ENCODE data around the gene PTPN21.

The PTPN21 gene

GRCh38 chr14:88503754-88504406 lies 50.9 kb downstream of the PTPN21 start:
- no peak for DNase-seq

DNA sequence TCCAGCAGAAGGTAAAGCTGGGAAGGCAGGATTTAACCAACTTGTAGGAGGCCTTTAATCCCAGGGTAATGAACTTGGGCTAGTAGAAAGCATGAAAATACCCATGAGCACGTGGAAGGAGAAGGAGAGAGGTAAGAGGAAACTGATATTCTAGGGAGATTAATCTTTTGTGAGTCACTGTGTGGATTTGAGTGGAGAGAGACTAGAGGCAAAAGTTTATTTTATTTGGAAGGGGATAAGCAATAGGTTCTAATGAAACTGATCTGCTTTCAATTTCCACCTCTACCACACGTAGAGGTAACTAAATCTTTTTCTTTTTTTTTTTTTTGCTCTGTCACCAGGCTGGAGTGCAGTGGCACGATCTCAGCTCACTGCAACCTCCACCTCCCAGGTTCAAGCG lies 52.1 kb downstream of the PTPN21 start:
- DNase-seq = no peak

- DNase-seq = no peak
Measured at GRCh38 chr14:88500611-88501010, 54.2 kb downstream of the PTPN21 start.

DNA sequence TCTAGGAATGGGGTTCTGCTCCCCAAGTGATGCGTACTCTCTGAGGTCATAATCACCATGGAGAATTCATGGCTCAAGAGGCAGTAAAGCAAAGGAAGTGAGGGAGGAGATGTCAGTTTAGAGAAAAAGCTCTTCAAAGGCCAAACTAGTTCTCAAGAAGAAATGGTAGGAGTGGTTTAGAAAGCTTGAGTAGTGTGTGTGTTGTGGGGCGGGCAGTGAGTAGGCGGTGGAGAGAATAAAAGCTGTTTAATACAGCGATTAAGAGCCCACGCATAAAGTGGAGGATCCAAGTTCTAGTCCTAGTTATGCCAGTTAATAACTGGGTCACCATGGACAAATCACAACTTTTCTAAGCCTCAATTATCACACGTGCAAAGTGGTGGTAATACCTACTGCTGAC lies 55.6 kb downstream of the PTPN21 start:
- DNase-seq = no peak

DNA sequence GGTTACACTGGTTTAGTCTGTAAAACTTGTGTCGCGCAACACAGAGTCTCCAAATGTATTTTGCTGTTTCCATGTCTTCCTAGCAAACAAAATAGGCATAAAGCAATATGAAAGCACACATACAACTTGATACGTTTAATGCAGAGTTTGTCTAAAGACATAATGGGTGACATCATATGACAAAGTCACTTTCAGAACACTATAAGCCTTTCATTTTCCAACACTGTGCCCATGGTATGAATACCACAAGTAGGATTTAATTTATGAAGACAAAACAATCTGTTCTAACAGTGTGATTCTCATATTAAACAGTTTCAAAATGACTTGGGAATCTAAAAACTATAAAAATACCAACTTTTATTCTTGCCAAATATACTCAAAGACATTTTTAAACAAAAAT lies 58.4 kb downstream of the PTPN21 start:
- DNase-seq = no peak

DNA sequence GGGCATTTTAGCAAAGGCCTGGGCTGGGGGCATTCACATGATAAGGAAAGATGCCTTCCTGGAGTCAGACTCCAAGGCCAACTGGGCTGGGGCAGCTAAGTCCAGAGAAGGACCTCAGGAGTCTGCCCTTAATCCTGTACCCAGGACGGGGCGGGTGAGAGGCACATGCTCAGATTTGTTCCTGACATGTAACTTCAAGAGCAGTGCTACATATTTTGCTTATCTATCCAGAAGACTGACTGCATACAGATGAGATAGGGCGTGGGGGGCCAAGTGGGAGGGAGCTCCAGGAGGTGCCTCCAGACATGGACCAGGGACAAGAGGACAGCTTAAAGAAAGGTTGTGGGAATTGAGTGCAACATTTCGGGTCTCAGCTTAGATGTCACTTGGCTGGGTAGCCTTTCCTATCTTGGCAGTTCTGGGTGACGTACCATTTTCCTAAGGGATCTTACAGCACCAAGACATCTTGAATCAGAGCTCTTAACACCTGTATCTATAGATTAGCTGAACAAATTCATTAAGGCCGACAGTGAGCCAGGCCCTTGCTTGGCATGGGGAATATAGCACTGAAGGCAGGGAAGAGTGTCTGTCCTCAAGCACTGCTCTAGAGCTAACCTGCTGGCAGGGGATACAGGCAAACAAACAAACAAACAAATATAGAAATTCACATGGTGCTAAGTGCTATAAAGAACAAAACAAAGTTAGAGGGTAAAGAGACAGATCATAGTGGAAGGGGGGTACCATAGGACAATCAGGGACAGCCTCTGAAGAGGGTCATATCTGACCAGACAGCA lies 61.2 kb downstream of the PTPN21 start:
- no peak for DNase-seq

DNA sequence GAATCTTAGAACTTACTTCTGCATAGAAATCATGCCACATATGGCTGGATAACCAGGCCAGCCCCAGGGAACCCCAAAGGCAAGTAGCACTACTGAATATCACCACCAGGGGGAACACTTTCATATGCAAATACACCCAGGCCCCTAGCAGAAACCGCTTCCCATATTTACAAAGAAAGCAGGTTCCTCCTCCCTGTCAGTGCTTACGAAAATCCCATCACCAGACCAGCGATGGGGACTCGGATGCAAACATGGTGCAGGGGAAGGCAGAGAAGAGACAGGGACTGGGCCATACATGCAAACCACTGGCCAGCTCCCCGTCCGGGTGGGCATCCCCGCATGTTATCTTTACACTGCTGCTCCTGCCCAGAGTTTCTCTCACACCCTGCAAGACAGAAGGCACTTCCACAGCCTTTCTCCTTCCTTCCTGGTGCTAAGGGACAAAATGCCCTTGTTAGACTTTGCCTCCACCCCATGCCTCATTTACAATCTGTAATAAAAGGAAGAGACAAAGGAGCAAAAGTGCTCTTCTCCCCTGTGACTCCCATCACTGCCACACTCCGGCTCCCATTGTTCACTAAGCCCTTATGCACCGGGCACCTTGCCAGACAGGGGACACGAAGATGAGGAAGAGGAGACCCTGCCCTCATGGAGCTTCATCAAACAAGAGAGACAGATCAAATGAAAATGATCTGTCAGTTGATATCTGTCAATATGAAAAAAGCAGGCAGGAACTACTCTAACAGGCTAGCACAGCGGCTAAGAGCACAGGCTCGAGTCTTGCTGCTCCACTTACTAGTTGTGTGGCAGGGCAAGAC lies 62.3 kb downstream of the PTPN21 start:
- peak; percentile 69 for DNase-seq

- no peak for DNase-seq
Measured at GRCh38 chr14:88490168-88490567, 64.6 kb downstream of the PTPN21 start.

GRCh38 chr14:88488897-88489296 lies 65.9 kb downstream of the PTPN21 start:
- DNase-seq = no peak

DNA sequence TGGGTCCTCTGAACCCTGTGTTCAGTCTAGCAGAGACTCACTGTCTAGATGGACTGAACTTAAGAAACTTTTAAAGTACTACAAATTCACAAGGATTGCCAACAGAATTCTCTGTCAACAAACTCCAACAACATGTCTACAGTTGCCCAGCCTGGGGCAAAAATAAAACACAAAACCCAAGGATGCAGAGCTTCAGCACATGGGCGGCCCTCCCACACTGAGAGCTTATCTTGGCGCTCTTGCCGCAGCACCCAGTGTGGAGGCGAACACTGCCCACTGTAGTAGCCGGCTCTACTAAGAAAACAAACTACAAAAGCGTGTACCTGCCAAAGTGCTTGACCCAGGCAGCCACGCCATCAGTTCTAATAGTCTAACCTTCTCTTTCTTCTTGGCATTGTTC lies 66.7 kb downstream of the PTPN21 start:
- no peak for DNase-seq

DNA sequence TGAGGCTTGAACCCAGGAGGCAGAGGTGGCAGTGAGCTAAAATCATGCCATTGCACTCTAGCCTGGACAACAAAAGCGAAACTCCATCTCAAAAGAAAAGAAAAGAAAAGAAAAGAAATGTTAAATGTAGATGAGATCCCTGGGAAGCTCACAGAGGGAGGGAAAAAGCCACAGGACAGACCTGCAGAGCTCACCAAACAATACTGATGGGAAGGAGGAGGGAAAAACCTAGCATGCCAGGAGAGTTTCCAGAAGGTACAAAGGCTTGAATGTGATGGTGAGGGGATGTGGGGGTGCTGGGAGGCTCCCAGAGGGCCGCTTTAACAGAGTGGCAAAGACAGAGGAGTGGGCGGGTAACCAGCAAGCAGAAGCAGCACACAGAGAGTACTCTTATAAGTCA lies 72.3 kb downstream of the PTPN21 start:
- no peak for DNase-seq

GRCh38 chr14:88481794-88482193 lies 73.0 kb downstream of the PTPN21 start:
- DNase-seq = no peak

DNA sequence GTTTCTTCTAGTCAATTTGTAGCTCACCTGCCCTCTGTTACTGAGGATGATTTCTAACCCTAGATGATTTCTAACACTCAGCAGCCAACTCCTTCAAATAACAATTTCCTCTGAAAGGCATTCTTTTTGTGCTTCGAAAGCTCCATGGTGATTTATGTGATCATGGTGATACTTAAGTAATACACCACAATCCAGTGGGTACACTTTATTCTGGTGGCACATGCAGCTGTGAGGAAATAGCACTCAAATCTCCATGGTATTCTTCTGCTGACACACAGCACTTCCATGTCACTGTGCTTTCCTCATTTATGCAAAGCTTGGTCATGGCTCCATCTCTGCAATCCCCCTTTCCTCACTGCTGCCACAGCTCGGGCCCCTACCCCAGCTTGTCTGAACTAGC lies 73.7 kb downstream of the PTPN21 start:
- no peak for DNase-seq

GRCh38 chr14:88479574-88479987 lies 75.2 kb downstream of the PTPN21 start:
- no peak for DNase-seq

- no peak for DNase-seq
Measured at GRCh38 chr14:88478931-88479330, 75.9 kb downstream of the PTPN21 start.

DNA sequence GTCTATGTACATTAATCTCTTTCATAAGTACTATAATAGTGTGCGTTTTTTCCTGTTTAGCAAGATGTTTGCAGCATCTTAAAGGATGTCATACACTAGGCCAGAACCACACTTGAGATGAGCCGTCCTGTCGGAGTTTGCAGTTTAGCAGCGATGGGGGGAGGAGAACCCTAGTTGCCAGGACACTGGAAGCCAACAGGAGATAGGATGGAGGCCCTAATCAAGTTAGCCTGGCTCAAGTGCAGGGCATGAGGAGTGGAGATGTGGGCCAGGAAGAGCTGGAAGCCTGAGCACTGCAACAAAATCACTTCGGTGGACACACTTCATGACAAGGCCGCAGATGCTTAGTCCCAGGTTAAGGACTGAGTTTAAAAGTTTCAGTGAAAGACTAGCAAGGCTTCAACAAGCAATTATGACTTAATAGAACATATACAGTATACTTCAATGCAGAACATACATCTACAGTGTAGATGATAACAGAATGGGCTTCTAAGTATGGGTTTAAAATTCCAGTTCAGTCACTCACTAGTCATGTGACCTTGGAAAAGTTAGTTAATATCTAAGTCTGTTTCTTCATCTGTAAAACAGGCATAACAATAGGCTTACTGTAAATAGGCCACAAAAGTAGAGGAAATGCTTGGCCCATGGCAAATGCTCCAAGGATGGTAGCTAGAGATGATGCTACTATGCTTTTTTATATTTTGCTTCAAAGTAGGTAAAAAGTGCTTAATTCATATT lies 77.1 kb downstream of the PTPN21 start:
- no peak for DNase-seq

DNA sequence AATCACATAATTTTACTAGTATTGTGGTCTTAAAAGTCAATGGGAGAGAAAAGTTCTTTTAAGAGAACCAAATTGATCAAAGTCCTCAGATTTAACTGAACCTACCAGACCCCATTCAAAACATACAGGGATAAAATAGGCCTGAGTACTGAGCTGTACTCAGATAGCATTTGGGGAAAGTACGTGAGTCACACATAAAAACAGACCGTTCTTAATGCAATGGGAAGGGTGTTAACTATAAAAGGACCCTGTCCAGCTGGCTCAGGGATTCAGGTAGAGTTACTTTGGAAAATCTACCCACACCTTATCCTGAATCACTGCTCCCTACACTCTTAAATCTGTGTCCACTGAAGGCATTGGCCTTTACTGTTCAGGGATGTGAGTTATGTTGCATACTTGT lies 78.0 kb downstream of the PTPN21 start:
- no peak for DNase-seq

GRCh38 chr14:88476214-88476774 lies 78.5 kb downstream of the PTPN21 start:
- no peak for DNase-seq

DNA sequence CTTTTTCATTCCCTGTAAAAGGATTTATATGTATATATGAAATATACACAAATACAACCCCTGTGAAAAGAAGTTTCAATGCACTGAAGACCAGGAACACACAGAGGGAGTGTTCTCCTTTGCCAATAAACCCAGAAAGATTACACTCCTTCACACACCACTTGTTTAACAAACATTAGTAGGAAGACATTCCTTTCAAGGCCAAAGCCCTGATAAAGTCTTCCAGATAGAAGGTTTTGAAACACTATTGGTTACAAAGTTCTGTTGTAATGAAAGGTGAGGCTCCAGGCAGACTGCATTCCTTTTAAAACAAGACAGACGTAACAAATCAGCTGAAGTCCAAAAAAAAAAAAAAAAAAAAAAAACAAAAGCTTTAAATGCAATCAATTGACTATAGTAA lies 81.0 kb downstream of the PTPN21 start:
- DNase-seq = no peak

- DNase-seq = no peak
Measured at GRCh38 chr14:88470542-88471440, 84.0 kb downstream of the PTPN21 start.

GRCh38 chr14:88468406-88468805 lies 86.4 kb downstream of the PTPN21 start:
- DNase-seq = no peak

DNA sequence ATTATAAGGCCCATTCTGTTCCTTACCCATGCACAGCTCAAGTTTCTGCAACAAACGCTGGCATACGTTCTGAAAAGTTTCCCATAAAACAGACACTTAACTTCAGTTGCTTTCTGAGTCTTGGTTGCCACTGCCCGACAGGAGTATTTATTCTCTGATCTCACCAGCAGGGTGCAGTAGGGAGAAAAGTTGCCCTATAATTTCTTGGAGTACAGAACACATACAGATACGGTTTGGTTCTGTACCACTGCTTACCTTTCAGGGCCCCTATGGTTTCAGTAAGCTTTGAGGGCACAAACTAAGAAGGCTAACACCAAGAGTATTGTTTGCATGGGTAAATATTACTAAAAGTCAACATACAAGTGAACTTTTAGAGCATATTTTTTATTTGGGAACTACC lies 91.5 kb downstream of the PTPN21 start:
- peak; percentile 2 for DNase-seq

All from CD4-positive, alpha-beta T cell treated with Interleukin-12 subunit alpha and Interleukin-12 subunit beta, for 1 hour (primary cell).